ENCODE measurements around the gene SPACDR. TPM values are rescaled to one million over a fixed set of nuclear protein-coding genes. Genes with fewer than 3 reads are reported as not detected.

SPACDR gene
- total and polyA plus RNA-seq, 9 of the 15 experiments (the other 6 are each of a cell fraction or from before 2014, with no cell fraction given), result 0.07 to 0.55 (median 0.14) TPM; not detected in 1

DNA sequence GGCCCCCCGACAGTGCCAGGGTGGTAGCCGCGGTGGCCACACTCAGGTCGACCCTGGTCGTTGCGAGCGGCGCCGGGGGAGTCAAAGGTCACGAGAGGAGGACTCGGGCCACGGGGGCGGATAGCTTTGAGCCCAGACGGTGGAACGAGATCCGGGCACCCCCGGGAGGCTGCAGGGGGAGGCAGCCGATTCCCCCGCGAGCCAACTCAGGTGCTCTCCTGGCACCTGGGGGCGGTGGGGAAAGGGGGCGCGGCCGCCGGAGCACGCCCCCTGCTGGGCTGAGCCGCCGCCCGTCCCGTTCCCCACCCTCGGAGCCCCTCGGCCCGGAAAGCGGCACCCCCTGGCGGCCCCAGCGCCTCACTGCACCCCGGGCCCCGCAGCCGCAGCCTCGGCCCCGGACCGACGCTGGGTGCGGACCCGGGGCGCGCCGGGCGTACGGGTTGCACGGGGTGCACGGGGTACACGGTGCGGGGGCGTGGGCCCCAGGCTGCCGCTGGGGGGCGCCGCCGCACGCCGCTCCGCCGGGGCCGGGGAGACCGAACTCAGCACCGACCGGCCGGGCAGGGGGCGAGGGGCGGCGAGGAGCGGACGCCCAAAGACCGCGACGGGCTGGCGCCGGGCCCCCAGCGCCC is 19.1 kb upstream of the SPACDR start (continued):
- TF ChIP-seq, protein P1, sequence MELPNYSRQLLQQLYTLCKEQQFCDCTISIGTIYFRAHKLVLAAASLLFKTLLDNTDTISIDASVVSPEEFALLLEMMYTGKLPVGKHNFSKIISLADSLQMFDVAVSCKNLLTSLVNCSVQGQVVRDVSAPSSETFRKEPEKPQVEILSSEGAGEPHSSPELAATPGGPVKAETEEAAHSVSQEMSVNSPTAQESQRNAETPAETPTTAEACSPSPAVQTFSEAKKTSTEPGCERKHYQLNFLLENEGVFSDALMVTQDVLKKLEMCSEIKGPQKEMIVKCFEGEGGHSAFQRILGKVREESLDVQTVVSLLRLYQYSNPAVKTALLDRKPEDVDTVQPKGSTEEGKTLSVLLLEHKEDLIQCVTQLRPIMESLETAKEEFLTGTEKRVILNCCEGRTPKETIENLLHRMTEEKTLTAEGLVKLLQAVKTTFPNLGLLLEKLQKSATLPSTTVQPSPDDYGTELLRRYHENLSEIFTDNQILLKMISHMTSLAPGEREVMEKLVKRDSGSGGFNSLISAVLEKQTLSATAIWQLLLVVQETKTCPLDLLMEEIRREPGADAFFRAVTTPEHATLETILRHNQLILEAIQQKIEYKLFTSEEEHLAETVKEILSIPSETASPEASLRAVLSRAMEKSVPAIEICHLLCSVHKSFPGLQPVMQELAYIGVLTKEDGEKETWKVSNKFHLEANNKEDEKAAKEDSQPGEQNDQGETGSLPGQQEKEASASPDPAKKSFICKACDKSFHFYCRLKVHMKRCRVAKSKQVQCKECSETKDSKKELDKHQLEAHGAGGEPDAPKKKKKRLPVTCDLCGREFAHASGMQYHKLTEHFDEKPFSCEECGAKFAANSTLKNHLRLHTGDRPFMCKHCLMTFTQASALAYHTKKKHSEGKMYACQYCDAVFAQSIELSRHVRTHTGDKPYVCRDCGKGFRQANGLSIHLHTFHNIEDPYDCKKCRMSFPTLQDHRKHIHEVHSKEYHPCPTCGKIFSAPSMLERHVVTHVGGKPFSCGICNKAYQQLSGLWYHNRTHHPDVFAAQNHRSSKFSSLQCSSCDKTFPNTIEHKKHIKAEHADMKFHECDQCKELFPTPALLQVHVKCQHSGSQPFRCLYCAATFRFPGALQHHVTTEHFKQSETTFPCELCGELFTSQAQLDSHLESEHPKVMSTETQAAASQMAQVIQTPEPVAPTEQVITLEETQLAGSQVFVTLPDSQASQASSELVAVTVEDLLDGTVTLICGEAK (IDR thresholded peaks at IDR 0.05), result 0 out of 2 replicates have a peak, but pooled peaks have one; percentile 45
- TF ChIP-seq, protein P1 (CRISPR knock-in tag; IDR thresholded peaks at IDR 0.05), result no peak
- peak; percentile 45 for TF ChIP-seq RBBP5 (IDR thresholded peaks at IDR 0.05; ENCODE audit: borderline replicate concordance, insufficient read depth, low read length, poor library complexity, severe bottlenecking)
- TF ChIP-seq RNF2 (IDR thresholded peaks at IDR 0.05), result no peak
- TF ChIP-seq STAT5A (IDR thresholded peaks at IDR 0.05; ENCODE audit: borderline replicate concordance, low read length), result no peak
- no peak for TF ChIP-seq ZC3H4 (CRISPR knock-in tag; IDR thresholded peaks at IDR 0.05; ENCODE audit: borderline replicate concordance)
- TF ChIP-seq, protein P2, sequence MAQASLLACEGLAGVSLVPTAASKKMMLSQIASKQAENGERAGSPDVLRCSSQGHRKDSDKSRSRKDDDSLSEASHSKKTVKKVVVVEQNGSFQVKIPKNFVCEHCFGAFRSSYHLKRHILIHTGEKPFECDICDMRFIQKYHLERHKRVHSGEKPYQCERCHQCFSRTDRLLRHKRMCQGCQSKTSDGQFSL (CRISPR knock-in tag; IDR thresholded peaks at IDR 0.05), result 0 out of 2 replicates have a peak, but pooled peaks have one; percentile 28
- TF ChIP-seq, protein P2 (tag; IDR thresholded peaks at IDR 0.05), result no peak
- TF ChIP-seq, protein P3, sequence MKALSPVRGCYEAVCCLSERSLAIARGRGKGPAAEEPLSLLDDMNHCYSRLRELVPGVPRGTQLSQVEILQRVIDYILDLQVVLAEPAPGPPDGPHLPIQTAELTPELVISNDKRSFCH (CRISPR knock-in tag; IDR thresholded peaks at IDR 0.05), result no peak
- TF ChIP-seq, protein P3 (tag; IDR thresholded peaks at IDR 0.05), result peak; percentile 76
- TF ChIP-seq HLTF (IDR thresholded peaks at IDR 0.05), result peak; percentile 85; the same call in 1 of the 2 replicates
- TF ChIP-seq, protein P4, sequence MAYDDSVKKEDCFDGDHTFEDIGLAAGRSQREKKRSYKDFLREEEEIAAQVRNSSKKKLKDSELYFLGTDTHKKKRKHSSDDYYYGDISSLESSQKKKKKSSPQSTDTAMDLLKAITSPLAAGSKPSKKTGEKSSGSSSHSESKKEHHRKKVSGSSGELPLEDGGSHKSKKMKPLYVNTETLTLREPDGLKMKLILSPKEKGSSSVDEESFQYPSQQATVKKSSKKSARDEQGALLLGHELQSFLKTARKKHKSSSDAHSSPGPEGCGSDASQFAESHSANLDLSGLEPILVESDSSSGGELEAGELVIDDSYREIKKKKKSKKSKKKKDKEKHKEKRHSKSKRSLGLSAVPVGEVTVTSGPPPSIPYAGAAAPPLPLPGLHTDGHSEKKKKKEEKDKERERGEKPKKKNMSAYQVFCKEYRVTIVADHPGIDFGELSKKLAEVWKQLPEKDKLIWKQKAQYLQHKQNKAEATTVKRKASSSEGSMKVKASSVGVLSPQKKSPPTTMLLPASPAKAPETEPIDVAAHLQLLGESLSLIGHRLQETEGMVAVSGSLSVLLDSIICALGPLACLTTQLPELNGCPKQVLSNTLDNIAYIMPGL (CRISPR knock-in tag; IDR thresholded peaks at IDR 0.05), result peak; percentile 89; the same call in 1 of the 2 replicates
- TF ChIP-seq, protein P5, sequence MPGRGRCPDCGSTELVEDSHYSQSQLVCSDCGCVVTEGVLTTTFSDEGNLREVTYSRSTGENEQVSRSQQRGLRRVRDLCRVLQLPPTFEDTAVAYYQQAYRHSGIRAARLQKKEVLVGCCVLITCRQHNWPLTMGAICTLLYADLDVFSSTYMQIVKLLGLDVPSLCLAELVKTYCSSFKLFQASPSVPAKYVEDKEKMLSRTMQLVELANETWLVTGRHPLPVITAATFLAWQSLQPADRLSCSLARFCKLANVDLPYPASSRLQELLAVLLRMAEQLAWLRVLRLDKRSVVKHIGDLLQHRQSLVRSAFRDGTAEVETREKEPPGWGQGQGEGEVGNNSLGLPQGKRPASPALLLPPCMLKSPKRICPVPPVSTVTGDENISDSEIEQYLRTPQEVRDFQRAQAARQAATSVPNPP (IDR thresholded peaks at IDR 0.05; ENCODE audit: borderline replicate concordance, insufficient read depth, insufficient read length), result no peak
- TF ChIP-seq CREM (IDR thresholded peaks at IDR 0.05; ENCODE audit: low read depth), result peak; percentile 54; the same call in 1 of the 2 replicates

All from K562 (cell line).